GM12878 (cell line): ENCODE measurements around the gene PKHD1. TPM values are rescaled to one million over a fixed set of nuclear protein-coding genes. Genes with fewer than 3 reads are reported as not detected.

Source experiments
- ATAC-seq: fragments of 200-7000 bp; cut with Tn5 transposase; 3 replicates; pipeline ENCODE4 v1.9.1; 2020; ENCODE audit warnings: mild to moderate bottlenecking, moderate library complexity
- BruUV-seq: library from RNA; stranded (reverse); fragments of 400-500 nt; replicated peaks from 2 replicates; lab custom pipeline; 2021; lab: Mats Ljungman, UMichigan
- CTCF ChIA-PET: fragments of 300-600 bp; sonication (Branson Sonifier 250); formaldehyde crosslinking; extraction: SDS; loops from one replicate; lab custom pipeline; 2021; ENCODE audit warnings: inconsistent platforms; lab: Yijun Ruan, JAX
- POLR2A ChIA-PET: fragments of 350-600 bp; formaldehyde crosslinking; extraction: SDS; loops from one replicate; lab custom pipeline; 2021; ENCODE audit warnings: inconsistent platforms; lab: Charles Lee
- RAD21 ChIA-PET: fragments of 300-600 bp; sonication (Branson Sonifier 250); formaldehyde crosslinking; loops from one replicate; lab custom pipeline; 2023; ENCODE audit warnings: antibody characterized with exemption; ENCODE audit not compliant: unreplicated experiment; lab: Charles Lee
- SMC1A ChIA-PET: fragments of 300-600 bp; sonication (Branson Sonifier 250); formaldehyde crosslinking; loops from one replicate; lab custom pipeline; 2023; ENCODE audit not compliant: unreplicated experiment, uncharacterized antibody; lab: Charles Lee
- DNase-seq: peaks from one replicate; pipeline ENCODE4 v3.0.0-alpha.2; 2011; ENCODE audit warnings: low read depth, low spot score
- FAIRE-seq: peaks from 3 replicates; lab custom pipeline; 2011; peaks lifted over from hg19 to GRCh38; lab: Jason Lieb, UNC
- H2AFZ ChIP-seq: 2 replicates; pipeline ENCODE4 v1.6.0; 2011; ENCODE audit warnings: low read depth, low read length, control low read depth; ENCODE audit not compliant: control insufficient read depth
- H3K27ac ChIP-seq: 2 replicates; pipeline ENCODE4 v1.5.1; 2011; ENCODE audit warnings: control low read depth; ENCODE audit not compliant: control insufficient read depth, insufficient read depth
- H3K27me3 ChIP-seq, 2 experiments: replicated peaks in 1 of 2; 2 replicates each; pipeline versions ENCODE4 v1.6.0 to v1.6.1; 2011; ENCODE audit warnings: low read length in 1 of 2; ENCODE audit not compliant: control insufficient read depth in 2 of 2, insufficient read depth in 2 of 2
- H3K36me3 ChIP-seq, 2 experiments: 2 replicates each; pipeline ENCODE4 v1.5.1; 2011; ENCODE audit warnings: low read length in 1 of 2; ENCODE audit not compliant: control insufficient read depth in 2 of 2, insufficient read depth in 2 of 2
- H3K4me1 ChIP-seq: 2 replicates; pipeline ENCODE4 v1.6.1; 2011; ENCODE audit warnings: mild to moderate bottlenecking, low read length, moderate library complexity, mixed read lengths; ENCODE audit not compliant: control insufficient read depth, insufficient read depth
- H3K4me2 ChIP-seq: 2 replicates; pipeline ENCODE4 v1.6.0; 2011; ENCODE audit warnings: control low read depth; ENCODE audit not compliant: control insufficient read depth, insufficient read depth
- H3K4me3 ChIP-seq: fragments of 200-600 bp; sonication (generic); 2 replicates; pipeline ENCODE4 v1.5.1; 2016
- H3K79me2 ChIP-seq: 2 replicates; pipeline ENCODE4 v1.6.0; 2011; ENCODE audit warnings: low read length; ENCODE audit not compliant: control insufficient read depth, insufficient read depth
- H3K9ac ChIP-seq: 2 replicates; pipeline ENCODE4 v1.8.0; 2011; ENCODE audit warnings: low read length, control low read depth, mixed read lengths; ENCODE audit not compliant: control insufficient read depth, insufficient read depth
- H3K9me3 ChIP-seq: replicated peaks from 3 replicates; pipeline ENCODE4 v1.5.1; 2011; ENCODE audit warnings: mild to moderate bottlenecking, low read length; ENCODE audit not compliant: control insufficient read depth, insufficient read depth
- H4K20me1 ChIP-seq: 2 replicates; pipeline ENCODE4 v1.6.0; 2011; ENCODE audit not compliant: control insufficient read depth, insufficient read depth
- CBFB ChIP-seq: IDR thresholded peaks from 2 replicates; pipeline ENCODE4 v1.6.1; 2016; ENCODE audit warnings: antibody characterized with exemption, low read depth
- CHD4 ChIP-seq: fragments of 200-600 bp; sonication (generic); IDR thresholded peaks from 2 replicates; pipeline ENCODE4 v1.6.1; 2016; ENCODE audit warnings: mild to moderate bottlenecking
- HDAC6 ChIP-seq: fragments of 200-600 bp; sonication (generic); IDR thresholded peaks from one replicate; pipeline ENCODE4 v1.8.0; 2017; ENCODE audit warnings: antibody characterized with exemption; ENCODE audit not compliant: unreplicated experiment
- MYB ChIP-seq: fragments of 150-350 bp; IDR thresholded peaks from 2 replicates; pipeline ENCODE4 v1.6.1; 2014; ENCODE audit warnings: mild to moderate bottlenecking, low read depth, low read length, borderline replicate concordance
- MYC ChIP-seq: IDR thresholded peaks from 2 replicates; pipeline ENCODE4 v1.6.1; 2011; ENCODE audit warnings: mild to moderate bottlenecking, low read length, moderate library complexity, inconsistent platforms; ENCODE audit not compliant: insufficient read depth, insufficient replicate concordance, insufficient read length, severe bottlenecking
- POU2F2 ChIP-seq: IDR thresholded peaks from 3 replicates; pipeline ENCODE4 v1.6.1; 2011; ENCODE audit warnings: low read depth, mild to moderate bottlenecking, low read length, borderline replicate concordance
- RAD51 ChIP-seq: fragments of 450-650 bp; IDR thresholded peaks from 2 replicates; pipeline ENCODE4 v1.6.1; 2016; ENCODE audit warnings: moderate library complexity, mild to moderate bottlenecking, inconsistent platforms
- SP1 ChIP-seq: IDR thresholded peaks from one replicate; pipeline ENCODE4 v1.6.1; 2011; ENCODE audit warnings: low read depth, low read length
- ZNF217 ChIP-seq: fragments of 450-650 bp; IDR thresholded peaks from 2 replicates; pipeline ENCODE4 v1.6.1; 2017; ENCODE audit warnings: antibody characterized with exemption, mild to moderate bottlenecking
- WGBS: methylation state at CpG from one replicate; pipeline ENCODE4 v1.1.6; 2016; ENCODE audit warnings: low lambda C conversion rate; ENCODE audit not compliant: insufficient replicate concordance, insufficient coverage; ENCODE audit errors: missing lambda C conversion rate; 5-methylcytosine and 5-hydroxymethylcytosine counted together
- in situ Hi-C: fragments of 300-500 bp; cut with MboI; formaldehyde crosslinking; loops from 9 replicates; pipeline ENCODE4 v1.14.3; 2018; ENCODE audit warnings: mixed read lengths
- intact Hi-C: fragments of 100-400 bp; cut with micrococcal nuclease; formaldehyde crosslinking; loops from one replicate; pipeline ENCODE4 v1.14.2; 2022; ENCODE audit not compliant: unreplicated experiment
- polyA plus RNA-seq, 11 experiments: library from polyadenylated mRNA; depleted of rRNA in 4 of 11; unstranded in 6 of 11; stranded (reverse) in 5 of 11; fragments of >200 nt; fragmentation: Nextera tagmentation in 4 of 11; fragmentation: Illumina TruSeq in 1 of 11; extraction: Ambion mirVana in 4 of 11; extraction: Trizol in 1 of 11; gene quantifications; 1 replicate in 1 of 11; 2 replicates in 10 of 11; pipeline versions ENCODE4 v1.2.1 to v1.2.3, GENCODE V29; 2011 to 2016; ENCODE audit warnings: inconsistent platforms in 2 of 11, missing spikeins in 2 of 11, low read depth in 1 of 11
- total RNA-seq, 4 experiments: library from RNA; depleted of rRNA in 3 of 4; stranded (reverse); fragments of >200 nt in 3 of 4; fragmentation: Illumina TruSeq in 1 of 4; extraction: Trizol in 1 of 4; gene quantifications; 2 replicates each; pipeline versions ENCODE4 v1.2.1 to v1.2.3, GENCODE V29; 2013 to 2021
- TF ChIP-seq, protein P1 (sequence below): fragments of 450-650 bp; IDR thresholded peaks from 2 replicates; pipeline ENCODE4 v1.6.1; 2017; ENCODE audit warnings: mild to moderate bottlenecking, moderate library complexity
- TF ChIP-seq, protein P2 (sequence below): IDR thresholded peaks from 2 replicates; pipeline ENCODE4 v1.6.1; 2012; ENCODE audit warnings: mild to moderate bottlenecking, low read depth, low read length

The PKHD1 gene
- total and polyA plus RNA-seq, 10 of the 15 experiments (the other 5 are each of a cell fraction or from before 2014, with no cell fraction given) = under 0.01 to 0.90 (median 0.02) TPM; not detected in 1

DNA sequence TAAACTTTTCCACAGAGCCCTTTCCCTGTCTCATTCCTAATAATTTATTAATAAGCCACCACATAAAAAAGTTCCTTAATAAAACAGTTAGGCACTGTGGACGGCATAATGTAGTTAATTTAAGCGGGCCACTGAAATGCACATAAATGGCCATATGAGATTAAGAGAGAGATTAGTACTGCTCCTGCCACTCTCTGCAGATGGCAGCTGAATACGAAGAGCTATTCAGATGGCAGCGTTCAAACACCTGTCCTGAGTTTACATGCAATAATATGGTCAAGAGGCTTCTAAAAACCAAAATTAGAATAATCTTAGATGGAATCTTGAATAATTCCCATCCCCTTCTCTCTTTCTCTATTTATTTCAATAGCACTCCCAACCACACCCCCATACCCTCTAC is 461.8 kb downstream of the PKHD1 start:
- RAD21 ChIA-PET = no interaction called here
- FAIRE-seq = no peak
- intact Hi-C loops = no loop called here
- WGBS = 60% methylated on average over 4 of the region's 4 CpGs
- CTCF ChIA-PET = interaction anchor here (1.5 kb wide), 1 partner anchor 8 kb away, joined by 3 read pairs; no protein-coding TSS in a partner anchor
- Histone ChIP-seq H3K27me3 (no peaks in the 10 kb centered on the region; a peak in 1 of 4 replicates), H3K4me3 (no peak overlapping the region), H3K4me2 (no peak overlapping the region), H3K9me3 (no peaks in the 10 kb centered on the region), H3K4me1 (no peaks in the 10 kb centered on the region), H3K79me2 (no peaks in the 10 kb centered on the region), H4K20me1 (no peaks in the 10 kb centered on the region), H2AFZ (no peak overlapping the region), H3K36me3 (no peaks in the 10 kb centered on the region), H3K27ac (no peak overlapping the region), H3K9ac (no peak overlapping the region)
- in situ Hi-C loops = no loop called here
- DNase-seq = no peak
- ATAC-seq = no peak
- SMC1A ChIA-PET = no interaction called here
- POLR2A ChIA-PET = no interaction called here
- TF ChIP-seq POU2F2 (no peak), HDAC6 (no peak), ZNF217 (no peak), MYB (no peak), RAD51 (no peak)
- no TSS peak for BruUV-seq

DNA sequence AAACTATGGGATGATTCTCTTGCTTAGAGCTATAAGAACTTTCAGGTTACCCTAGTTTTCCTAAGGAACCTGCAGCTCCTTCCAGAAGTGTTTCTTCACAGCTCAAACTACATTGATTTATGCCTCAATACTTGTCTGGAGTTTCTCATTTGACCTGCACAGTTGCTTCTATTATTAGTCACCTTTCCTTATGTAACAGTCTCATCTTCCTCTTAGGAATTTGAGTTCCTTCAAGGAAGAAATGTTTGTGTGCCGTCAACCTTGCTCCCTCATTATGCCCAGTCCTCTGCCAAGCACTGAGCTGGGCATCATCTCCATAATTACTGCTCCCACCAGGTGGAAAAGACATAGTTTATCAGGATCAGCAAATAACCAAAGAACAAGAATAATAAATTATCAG is 466.4 kb downstream of the PKHD1 start:
- POLR2A ChIA-PET = no interaction called here
- no peak for ATAC-seq
- H3K79me2 ChIP-seq = no peaks in the 10 kb centered on the region
- H2AFZ ChIP-seq = no peak overlapping the region
- no peak for FAIRE-seq
- no peak for DNase-seq
- CTCF ChIA-PET = interaction anchor here (0.7 to 1.0 kb wide), 2 partner anchors 52 to 786 kb away, joined by 3 read pairs; no protein-coding TSS in a partner anchor
- H3K27ac ChIP-seq = no peak overlapping the region
- no peaks in the 10 kb centered on the region for H3K36me3 ChIP-seq
- no peak overlapping the region for H3K4me2 ChIP-seq
- no peaks in the 10 kb centered on the region; a peak in 1 of 4 replicates for H3K27me3 ChIP-seq
- in situ Hi-C loops (no loop called here), intact Hi-C loops (no loop called here)
- no peak overlapping the region for H3K4me3 ChIP-seq
- SMC1A ChIA-PET = interaction anchor here (1.0 to 1.6 kb wide), 5 partner anchors 8 to 122 kb away, joined by 3 to 4 read pairs (median 4); no protein-coding TSS in a partner anchor
- H3K9ac ChIP-seq = no peak overlapping the region
- H3K4me1 ChIP-seq = no peaks in the 10 kb centered on the region
- H3K9me3 ChIP-seq = no peaks in the 10 kb centered on the region
- no peaks in the 10 kb centered on the region for H4K20me1 ChIP-seq
- no TSS peak for BruUV-seq
- WGBS = 47% methylated on average over 1 of the region's 1 CpG
- RAD21 ChIA-PET = no interaction called here
- TF ChIP-seq CHD4 (no peak), MYC (no peak), CBFB (no peak), SP1 (no peak)
- TF ChIP-seq, protein P1, sequence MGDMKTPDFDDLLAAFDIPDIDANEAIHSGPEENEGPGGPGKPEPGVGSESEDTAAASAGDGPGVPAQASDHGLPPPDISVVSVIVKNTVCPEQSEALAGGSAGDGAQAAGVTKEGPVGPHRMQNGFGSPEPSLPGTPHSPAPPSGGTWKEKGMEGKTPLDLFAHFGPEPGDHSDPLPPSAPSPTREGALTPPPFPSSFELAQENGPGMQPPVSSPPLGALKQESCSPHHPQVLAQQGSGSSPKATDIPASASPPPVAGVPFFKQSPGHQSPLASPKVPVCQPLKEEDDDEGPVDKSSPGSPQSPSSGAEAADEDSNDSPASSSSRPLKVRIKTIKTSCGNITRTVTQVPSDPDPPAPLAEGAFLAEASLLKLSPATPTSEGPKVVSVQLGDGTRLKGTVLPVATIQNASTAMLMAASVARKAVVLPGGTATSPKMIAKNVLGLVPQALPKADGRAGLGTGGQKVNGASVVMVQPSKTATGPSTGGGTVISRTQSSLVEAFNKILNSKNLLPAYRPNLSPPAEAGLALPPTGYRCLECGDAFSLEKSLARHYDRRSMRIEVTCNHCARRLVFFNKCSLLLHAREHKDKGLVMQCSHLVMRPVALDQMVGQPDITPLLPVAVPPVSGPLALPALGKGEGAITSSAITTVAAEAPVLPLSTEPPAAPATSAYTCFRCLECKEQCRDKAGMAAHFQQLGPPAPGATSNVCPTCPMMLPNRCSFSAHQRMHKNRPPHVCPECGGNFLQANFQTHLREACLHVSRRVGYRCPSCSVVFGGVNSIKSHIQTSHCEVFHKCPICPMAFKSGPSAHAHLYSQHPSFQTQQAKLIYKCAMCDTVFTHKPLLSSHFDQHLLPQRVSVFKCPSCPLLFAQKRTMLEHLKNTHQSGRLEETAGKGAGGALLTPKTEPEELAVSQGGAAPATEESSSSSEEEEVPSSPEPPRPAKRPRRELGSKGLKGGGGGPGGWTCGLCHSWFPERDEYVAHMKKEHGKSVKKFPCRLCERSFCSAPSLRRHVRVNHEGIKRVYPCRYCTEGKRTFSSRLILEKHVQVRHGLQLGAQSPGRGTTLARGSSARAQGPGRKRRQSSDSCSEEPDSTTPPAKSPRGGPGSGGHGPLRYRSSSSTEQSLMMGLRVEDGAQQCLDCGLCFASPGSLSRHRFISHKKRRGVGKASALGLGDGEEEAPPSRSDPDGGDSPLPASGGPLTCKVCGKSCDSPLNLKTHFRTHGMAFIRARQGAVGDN = no peak
- TF ChIP-seq, protein P2, sequence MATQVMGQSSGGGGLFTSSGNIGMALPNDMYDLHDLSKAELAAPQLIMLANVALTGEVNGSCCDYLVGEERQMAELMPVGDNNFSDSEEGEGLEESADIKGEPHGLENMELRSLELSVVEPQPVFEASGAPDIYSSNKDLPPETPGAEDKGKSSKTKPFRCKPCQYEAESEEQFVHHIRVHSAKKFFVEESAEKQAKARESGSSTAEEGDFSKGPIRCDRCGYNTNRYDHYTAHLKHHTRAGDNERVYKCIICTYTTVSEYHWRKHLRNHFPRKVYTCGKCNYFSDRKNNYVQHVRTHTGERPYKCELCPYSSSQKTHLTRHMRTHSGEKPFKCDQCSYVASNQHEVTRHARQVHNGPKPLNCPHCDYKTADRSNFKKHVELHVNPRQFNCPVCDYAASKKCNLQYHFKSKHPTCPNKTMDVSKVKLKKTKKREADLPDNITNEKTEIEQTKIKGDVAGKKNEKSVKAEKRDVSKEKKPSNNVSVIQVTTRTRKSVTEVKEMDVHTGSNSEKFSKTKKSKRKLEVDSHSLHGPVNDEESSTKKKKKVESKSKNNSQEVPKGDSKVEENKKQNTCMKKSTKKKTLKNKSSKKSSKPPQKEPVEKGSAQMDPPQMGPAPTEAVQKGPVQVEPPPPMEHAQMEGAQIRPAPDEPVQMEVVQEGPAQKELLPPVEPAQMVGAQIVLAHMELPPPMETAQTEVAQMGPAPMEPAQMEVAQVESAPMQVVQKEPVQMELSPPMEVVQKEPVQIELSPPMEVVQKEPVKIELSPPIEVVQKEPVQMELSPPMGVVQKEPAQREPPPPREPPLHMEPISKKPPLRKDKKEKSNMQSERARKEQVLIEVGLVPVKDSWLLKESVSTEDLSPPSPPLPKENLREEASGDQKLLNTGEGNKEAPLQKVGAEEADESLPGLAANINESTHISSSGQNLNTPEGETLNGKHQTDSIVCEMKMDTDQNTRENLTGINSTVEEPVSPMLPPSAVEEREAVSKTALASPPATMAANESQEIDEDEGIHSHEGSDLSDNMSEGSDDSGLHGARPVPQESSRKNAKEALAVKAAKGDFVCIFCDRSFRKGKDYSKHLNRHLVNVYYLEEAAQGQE = no peak
